Motor neuron (in vitro differentiated cells): ENCODE results near the gene SEPTIN5. TPM values are rescaled to one million over a fixed set of nuclear protein-coding genes. Genes with fewer than 3 reads are reported as not detected.
"Not testable (repeated sequence)": the region's sequence is repeated elsewhere in the genome, so short reads cannot be mapped to it uniquely, and the experiment has no call there.

Experiments used
- ATAC-seq, 8 experiments: fragments of 200-7000 bp; cut with Tn5 transposase; replicated peaks in 6 of 8; 2 replicates each; pipeline ENCODE4 v1.8.0; 2021; ENCODE audit warnings: mild to moderate bottlenecking in 8 of 8, moderate library complexity in 8 of 8
- H3K27ac ChIP-seq, 2 donors: fragments of 250-450 bp; sonication (Bioruptor Pico); 2 replicates each; pipeline ENCODE4 v1.9.0; 2021; ENCODE audit warnings: antibody characterized with exemption in 2 of 2, mild to moderate bottlenecking in 2 of 2, moderate library complexity in 1 of 2
- H3K4me1 ChIP-seq, 2 donors: fragments of 250-450 bp; sonication (Bioruptor Pico); replicated peaks in 1 of 2; 2 replicates each; pipeline ENCODE4 v1.6.1; 2021; ENCODE audit warnings: antibody characterized with exemption in 2 of 2, mild to moderate bottlenecking in 2 of 2, moderate library complexity in 1 of 2
- H3K4me3 ChIP-seq, 5 donors: fragments of 250-450 bp; sonication (Bioruptor Pico); 2 replicates each; pipeline ENCODE4 v1.9.0; 2021; ENCODE audit warnings: antibody characterized with exemption in 5 of 5, mild to moderate bottlenecking in 5 of 5, moderate library complexity in 4 of 5
- whole genome bisulfite sequencing, 10 experiments: fragments of 450-650 bp; shearing (Covaris generic); methylation state at CpG; one replicate each; pipeline ENCODE4 v1.0.0; 2022; 5-methylcytosine and 5-hydroxymethylcytosine counted together
- in situ Hi-C, 9 experiments: fragments of 400-800 bp; cut with MboI; loops; one replicate each; pipeline ENCODE4 v1.15.0; 2021; ENCODE audit warnings: low sequenced_read_pairs in 9 of 9, low pct_unique_long_range_greater_than_20kb in 2 of 9; ENCODE audit not compliant: unreplicated experiment in 9 of 9
- total RNA-seq, 8 experiments: library from RNA; unstranded; fragments of 300-600 nt; gene quantifications; 2 replicates each; pipeline versions ENCODE4 v1.2.3 to v1.2.4, GENCODE V29; 2022

Gene SEPTIN5
- total RNA-seq, 8 experiments from 2014 or later = 10.4 to 70.3 (median 46.3) TPM

DNA sequence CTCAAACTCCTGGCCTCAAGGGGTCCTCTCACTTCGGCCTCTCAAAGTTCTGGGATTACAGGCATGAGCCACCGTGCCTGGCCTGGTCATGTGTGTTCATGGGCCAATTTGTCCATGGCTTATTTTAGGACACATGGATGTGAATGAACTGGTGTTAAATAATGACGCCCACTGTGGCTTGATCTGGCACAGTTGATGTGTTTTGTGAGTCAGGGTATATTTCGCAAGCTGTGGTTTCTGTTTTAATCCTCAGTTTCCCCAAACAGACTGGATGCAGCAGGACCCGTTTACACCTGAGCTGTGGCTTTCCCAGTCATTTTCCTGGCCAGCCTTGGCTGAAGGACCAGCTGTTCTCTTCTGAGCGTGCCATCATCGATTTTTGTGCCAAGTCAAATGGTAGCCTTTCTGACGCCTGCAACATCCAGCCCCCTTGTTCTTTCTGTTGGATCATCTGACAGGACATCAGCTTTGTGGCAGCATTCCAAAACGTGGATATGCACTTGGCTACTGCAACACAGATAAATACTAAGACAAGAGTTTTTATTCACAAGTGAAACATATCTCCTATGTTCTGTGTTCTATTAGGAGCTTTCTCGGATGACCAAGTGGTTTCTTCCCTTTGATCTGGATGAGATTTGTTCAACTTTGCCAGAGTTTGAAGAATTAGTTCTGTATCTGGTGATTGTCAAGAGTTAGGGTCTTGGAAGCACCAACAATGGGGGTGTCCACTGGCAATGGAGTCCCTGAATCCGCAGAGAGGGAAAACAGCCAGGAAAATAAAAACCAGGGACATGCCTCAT lies 40.0 kb upstream of the SEPTIN5 start:
- in situ Hi-C loops = no loop called here
- no peak for ATAC-seq
- Histone ChIP-seq H3K27ac (no peak overlapping the region), H3K4me3 (no peak overlapping the region), H3K4me1 (peaks cover 5 to 6% of the 10 kb centered on the region in 2 donors)
- 11 to 92% (median 68%) methylated on average over 3 to 7 of the region's 11 CpGs; no CpG with 5 or more reads in 2 of the 10 experiments for WGBS, 10 experiments

DNA sequence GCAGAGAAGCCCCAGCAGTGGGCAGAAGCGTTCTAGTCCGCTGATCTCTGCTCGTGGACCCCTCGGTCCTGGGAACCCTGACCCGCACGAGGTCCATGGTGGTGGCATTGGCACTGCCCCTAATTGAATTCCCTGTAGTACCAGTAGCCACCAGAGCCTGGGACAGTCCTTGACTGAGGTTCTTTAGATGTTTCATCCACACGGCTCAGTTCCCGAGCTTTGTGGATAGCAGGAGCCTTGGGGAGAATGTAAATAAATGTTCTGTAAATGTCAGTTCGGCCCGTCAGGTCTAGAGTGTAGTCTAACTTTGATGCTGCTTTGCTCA lies 39.4 kb upstream of the SEPTIN5 start:
- no peak for ATAC-seq
- WGBS, 10 experiments = 40 to 95% (median 76%) methylated on average over 1 to 8 of the region's 10 CpGs; no CpG with 5 or more reads in 1 of the 10 experiments
- peaks cover 8 to 10% of the 10 kb centered on the region in 2 donors for H3K4me1 ChIP-seq
- H3K27ac ChIP-seq = no peak overlapping the region
- no peak overlapping the region for H3K4me3 ChIP-seq
- in situ Hi-C loops = no loop called here

DNA sequence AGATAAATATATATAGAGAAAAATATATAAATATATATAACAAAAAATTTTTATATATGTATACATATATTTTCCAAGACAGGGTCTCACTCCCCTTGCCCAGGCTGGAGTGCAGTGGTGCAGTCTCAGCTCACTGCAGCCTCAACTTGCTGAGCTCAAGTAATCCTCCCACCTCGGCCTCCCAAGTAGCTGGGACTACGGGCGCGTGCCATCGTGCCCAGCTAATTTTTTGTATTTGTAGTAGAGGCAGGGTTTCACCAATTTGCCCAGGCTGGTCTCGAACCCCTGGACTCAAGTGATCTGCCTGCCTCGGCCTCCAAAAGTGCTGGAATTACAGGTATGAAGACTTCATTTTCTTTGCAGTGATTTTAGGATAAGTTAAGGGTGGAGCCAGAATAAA lies 38.9 kb upstream of the SEPTIN5 start:
- in situ Hi-C loops = no loop called here
- no peak for ATAC-seq

DNA sequence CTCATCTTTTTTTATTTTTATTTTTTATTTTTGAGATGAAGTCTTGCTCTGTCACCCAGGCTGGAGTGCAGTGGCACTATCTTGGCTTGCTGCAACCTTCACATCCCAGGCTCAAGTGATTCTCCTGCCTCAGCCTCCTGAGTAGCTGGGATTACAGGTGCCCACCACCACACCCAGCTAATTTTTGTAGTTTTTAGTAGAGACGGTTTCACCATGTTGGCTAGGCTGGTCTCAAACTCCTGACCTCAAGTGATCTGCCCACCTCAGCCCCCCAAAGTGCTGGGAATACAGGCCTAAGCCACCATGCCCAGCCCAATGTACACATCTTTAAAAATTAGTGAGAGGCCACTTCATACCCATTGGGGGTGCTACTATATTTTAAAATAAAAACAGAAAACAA lies 37.9 kb upstream of the SEPTIN5 start:
- H3K4me3 ChIP-seq, ATAC-seq, in situ Hi-C loops, H3K27ac ChIP-seq: not testable (repeated sequence)
- peaks cover 8 to 10% of the 10 kb centered on the region in 2 donors for H3K4me1 ChIP-seq
- WGBS, 10 experiments = 0 to 100% (median 69%) methylated on average over 1 of the region's 1 CpG; no CpG with 5 or more reads in 2 of the 10 experiments

More for the DNA sequence above, 38.9 kb upstream of the SEPTIN5 start:
- H3K4me1 ChIP-seq = peaks cover 8 to 10% of the 10 kb centered on the region in 2 donors
- H3K4me3 ChIP-seq = no peak overlapping the region
- 0 to 100% (median 55%) methylated on average over 1 to 7 of the region's 7 CpGs for WGBS, 10 experiments
- no peak overlapping the region for H3K27ac ChIP-seq

DNA sequence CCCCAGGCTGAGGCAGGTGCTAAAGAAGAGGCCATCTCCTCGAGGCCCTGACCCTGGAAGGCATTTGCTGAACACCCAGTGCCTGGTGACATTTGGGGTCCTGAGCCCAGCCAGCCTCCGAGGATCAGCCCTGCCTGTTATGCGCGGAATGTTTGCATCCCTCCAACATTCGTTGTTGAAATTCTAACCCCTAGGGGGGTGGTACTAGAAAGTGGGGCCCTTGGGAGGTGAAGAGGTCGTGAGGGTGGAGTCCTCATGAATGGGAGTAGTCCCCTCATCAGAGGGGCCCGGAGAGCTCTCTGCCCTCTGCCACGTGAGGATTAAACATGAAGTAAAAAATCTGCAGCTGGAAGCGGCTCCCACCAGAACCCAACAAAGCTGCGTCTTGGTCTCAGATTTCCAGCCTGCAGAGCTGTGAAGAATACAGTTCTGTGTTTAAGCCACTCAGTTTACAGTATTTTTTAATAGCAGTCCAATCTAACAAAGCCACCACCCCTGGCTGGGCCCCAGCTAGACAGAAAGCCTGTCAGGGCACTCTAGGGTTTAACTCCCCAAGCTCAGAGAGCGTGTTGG lies 35.3 kb upstream of the SEPTIN5 start:
- no peak overlapping the region for H3K4me3 ChIP-seq
- peak in 6 of 8 experiments; percentile 31 to 80 (median 56) for ATAC-seq
- WGBS, 10 experiments = 5 to 68% (median 43%) methylated on average over 3 to 6 of the region's 11 CpGs; no CpG with 5 or more reads in 5 of the 10 experiments
- H3K27ac ChIP-seq = peak overlapping the region in 1 of 2 donors; percentile 23
- H3K4me1 ChIP-seq = peaks cover 8 to 10% of the 10 kb centered on the region in 2 donors
- in situ Hi-C loops = no loop called here

DNA sequence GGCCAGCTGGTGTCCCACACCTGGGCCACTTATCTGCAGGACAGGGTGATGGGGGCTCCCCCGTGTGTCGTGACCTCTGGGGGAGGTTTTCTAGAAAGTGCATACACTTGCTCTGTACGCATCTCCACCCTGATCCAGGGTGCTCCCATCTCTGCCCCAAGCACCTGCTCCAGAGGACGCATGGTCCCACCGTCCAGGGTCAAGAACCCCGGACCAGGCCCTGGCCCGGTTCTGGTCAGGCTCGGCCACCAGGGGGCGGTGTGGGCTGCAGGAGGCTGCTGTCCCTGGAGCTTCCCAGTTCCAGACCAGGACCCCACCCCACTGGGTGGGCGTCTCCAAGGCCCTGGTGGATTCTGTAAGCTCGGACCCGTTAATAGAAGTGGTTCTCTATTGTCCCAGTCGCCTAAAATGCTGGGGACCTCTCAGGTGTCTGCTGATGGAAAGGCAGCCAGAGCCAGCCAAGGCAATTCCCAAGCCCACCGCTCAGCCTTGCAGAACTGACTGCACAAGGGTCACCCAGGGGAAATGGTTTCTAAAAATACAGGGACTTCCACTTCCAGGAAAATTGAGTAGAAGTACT lies 34.7 kb upstream of the SEPTIN5 start:
- Histone ChIP-seq H3K4me1 (peaks cover 8 to 10% of the 10 kb centered on the region in 2 donors), H3K4me3 (no peak overlapping the region), H3K27ac (peak overlapping the region in 1 of 2 donors; percentile 23)
- in situ Hi-C loops = no loop called here
- WGBS, 10 experiments = 0 to 50% (median 40%) methylated on average over 1 of the region's 14 CpGs; no CpG with 5 or more reads in 7 of the 10 experiments
- peak; percentile 37 to 98 (median 66) for ATAC-seq

DNA sequence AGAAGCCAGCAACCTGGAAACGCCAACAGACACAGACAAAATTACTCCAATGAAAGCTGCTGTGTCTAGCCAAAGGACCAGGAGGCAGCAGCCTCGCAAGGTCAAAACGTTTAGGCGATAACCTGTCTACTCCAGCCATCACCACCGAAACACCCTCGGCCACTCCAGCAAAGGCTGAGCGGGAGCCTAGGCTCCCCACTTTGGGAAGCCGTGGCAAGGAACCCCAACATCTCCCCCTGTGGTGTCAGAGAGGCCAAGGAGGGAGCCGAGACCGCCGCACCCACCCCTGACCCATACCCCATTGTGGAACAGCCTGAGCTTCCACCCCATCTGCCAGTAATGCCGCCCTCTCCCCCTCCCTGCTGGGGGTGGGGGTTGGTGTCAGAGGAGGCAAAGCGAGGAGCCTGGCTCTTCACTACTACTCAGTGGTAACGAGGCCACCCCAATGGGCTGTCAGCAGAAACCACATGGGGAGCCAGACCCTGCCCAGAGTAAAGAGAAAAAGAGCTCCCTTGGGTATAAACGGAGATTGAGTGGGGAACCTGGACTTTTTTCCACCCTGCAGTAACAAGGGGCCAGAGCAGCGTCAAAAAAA lies 33.9 kb upstream of the SEPTIN5 start:
- Histone ChIP-seq H3K4me1 (peaks cover 8 to 10% of the 10 kb centered on the region in 2 donors), H3K27ac (no peak overlapping the region), H3K4me3 (no peak overlapping the region)
- ATAC-seq = no peak
- 73 to 100% (median 87%) methylated on average over 1 to 3 of the region's 16 CpGs; no CpG with 5 or more reads in 5 of the 10 experiments for WGBS, 10 experiments
- in situ Hi-C loops = no loop called here

DNA sequence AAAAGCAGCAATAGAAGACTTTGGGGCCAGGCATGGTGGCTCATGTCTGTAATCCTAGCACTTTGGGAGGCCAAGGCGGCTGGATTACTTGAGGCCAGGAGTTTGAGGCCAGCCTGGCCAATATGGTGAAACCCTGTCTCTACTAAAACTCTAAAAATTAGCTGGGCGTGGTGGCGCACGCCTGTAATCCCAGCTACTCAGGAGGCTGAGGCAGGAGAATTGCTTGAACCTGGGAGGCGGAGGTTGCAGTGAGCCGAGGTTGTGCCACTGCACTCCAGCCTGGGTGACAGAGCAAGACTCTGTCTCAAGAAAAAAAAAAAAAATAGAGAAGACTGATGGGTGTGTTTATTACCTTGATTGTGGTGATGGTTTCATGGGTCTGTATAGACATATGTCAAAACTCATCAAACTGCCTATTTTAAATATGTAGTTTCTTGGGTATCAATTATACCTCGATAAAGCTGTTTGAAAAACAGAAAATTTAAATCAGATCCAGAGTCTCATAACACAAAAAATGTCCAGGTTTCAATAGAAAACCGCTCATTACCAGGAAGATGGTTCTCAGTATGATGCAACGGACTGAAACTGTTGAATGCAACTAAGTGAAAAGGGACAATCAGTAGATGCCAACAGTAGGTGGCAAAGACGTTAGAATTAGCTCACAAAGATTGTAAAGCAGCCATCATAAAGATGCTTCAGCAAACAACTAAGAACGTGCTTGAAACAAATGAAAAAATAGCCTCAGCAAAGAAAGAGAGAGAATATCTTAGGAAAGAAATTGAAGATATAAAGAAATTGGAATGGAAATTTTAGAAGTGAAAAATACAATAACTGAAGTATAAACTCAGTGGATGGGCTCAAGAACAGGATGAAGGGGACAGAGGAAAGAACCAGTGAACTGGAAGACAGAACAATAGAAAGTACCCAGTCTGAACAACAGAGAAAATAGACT lies 33.1 kb upstream of the SEPTIN5 start:
- Histone ChIP-seq H3K27ac (no peak overlapping the region), H3K4me1 (peaks cover 8 to 10% of the 10 kb centered on the region in 2 donors), H3K4me3 (no peak overlapping the region)
- ATAC-seq = no peak
- in situ Hi-C loops = no loop called here
- WGBS, 10 experiments = 28 to 87% (median 67%) methylated on average over 2 to 6 of the region's 11 CpGs

DNA sequence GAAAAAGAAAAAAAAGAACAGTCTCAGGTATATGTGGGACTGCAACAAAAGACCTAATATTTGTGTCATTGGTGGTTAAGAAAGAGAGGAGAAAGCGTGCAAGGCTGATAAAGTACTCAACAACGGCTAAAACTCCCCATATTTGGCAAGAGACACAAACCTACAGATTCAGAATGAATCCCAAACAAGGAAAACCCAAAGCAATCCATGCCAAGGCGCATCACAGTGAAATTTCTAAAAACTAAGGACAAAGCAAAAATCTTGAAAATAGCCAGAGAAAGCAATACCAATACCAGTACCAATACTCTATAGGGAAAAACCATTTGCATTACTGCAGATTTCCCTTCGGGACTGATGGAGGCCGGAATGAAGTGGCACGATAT lies 32.4 kb upstream of the SEPTIN5 start:
- ATAC-seq = no peak
- Histone ChIP-seq H3K27ac (no peak overlapping the region), H3K4me1 (peaks cover 8 to 14% of the 10 kb centered on the region in 2 donors), H3K4me3 (no peak overlapping the region)
- in situ Hi-C loops = no loop called here
- 53 to 98% (median 85%) methylated on average over 2 to 6 of the region's 6 CpGs for WGBS, 10 experiments

DNA sequence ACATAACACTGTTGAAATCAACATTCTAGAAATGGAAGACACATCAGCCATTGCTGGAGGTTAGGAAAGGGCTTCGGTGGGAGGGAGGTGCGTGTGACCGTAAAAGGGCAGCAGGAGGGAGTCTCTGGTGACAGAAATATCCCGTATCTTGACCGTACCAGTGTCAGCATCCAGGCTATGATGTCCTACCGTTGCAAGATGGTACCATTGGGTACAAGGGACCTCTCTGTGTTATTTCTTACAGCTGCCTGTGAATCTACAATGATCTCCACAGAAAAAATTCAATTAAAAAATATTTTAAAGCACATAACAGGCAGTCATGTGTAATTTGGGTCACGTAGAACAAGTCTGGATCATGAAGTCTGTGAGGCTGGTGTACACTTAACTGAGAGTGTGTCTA lies 27.4 kb upstream of the SEPTIN5 start:
- peak in 1 of 8 experiments; percentile 15 for ATAC-seq
- 69 to 92% (median 80%) methylated on average over 1 to 7 of the region's 7 CpGs; no CpG with 5 or more reads in 2 of the 10 experiments for WGBS, 10 experiments
- peaks cover 6 to 25% of the 10 kb centered on the region in 2 donors for H3K4me1 ChIP-seq
- no peak overlapping the region for H3K27ac ChIP-seq
- no peak overlapping the region for H3K4me3 ChIP-seq
- in situ Hi-C loops = no loop called here

DNA sequence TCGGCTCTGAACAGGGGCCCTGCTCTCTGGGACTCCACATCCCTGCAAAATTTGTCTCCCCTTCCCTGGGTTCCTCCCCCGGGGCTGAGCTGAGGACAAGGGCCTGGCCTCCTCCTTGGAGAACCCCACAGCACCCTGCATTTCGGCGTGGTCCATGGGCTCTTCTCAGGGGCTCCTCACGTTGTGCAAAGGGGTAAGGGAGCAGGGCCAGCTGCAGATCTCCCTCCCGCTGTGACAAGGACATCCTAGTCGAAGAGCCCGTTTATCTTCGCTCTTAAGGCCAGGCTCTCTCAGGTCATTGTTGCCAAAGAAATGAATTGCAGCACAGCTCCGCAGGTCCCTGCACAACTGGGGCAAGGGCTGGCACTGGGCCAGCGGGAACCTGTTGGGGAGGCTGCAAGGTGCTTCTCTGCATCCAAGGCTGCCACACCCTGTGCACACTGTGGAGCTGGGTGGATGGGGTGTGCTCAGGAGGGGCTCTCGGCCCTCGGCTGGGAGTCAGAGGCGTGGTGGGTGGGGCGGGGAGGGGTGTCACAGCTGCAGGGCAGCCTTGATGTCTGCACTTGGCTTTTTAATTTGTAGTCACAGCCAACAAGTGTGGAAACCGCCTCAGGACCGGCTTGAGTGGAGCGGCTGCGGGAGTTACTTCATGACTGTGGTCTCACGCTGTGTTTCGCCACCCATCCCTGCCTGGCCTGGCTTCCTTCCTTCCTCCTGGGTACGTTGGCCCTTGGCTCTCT lies 26.6 kb upstream of the SEPTIN5 start:
- no peak overlapping the region for H3K4me3 ChIP-seq
- in situ Hi-C loops = no loop called here
- ATAC-seq = peak; percentile 5 to 67 (median 25)
- H3K4me1 ChIP-seq = peaks cover 6 to 26% of the 10 kb centered on the region in 2 donors
- H3K27ac ChIP-seq = no peak overlapping the region
- 0 to 100% (median 76%) methylated on average over 1 to 8 of the region's 22 CpGs; no CpG with 5 or more reads in 2 of the 10 experiments for WGBS, 10 experiments
